GM19328 (cell line): ENCODE results near the gene CRYL1.

Experiments used
- ATAC-seq: cut with Tn5 transposase; IDR thresholded peaks from one replicate; pipeline ENCODE4 v1.9.1; 2021; ENCODE audit warnings: mild to moderate bottlenecking, moderate library complexity; ENCODE audit not compliant: unreplicated experiment

The CRYL1 gene

GRCh38 chr13:20402881-20403280 is 122.8 kb downstream of the CRYL1 start:
- ATAC-seq, result no peak

GRCh38 chr13:20401931-20402856 is 123.5 kb downstream of the CRYL1 start:
- no peak for ATAC-seq

GRCh38 chr13:20401531-20401930 is 124.1 kb downstream of the CRYL1 start:
- ATAC-seq, result no peak

GRCh38 chr13:20400774-20401173 is 124.9 kb downstream of the CRYL1 start:
- no peak for ATAC-seq

GRCh38 chr13:20399961-20400360 is 125.7 kb downstream of the CRYL1 start:
- ATAC-seq, result no peak

DNA sequence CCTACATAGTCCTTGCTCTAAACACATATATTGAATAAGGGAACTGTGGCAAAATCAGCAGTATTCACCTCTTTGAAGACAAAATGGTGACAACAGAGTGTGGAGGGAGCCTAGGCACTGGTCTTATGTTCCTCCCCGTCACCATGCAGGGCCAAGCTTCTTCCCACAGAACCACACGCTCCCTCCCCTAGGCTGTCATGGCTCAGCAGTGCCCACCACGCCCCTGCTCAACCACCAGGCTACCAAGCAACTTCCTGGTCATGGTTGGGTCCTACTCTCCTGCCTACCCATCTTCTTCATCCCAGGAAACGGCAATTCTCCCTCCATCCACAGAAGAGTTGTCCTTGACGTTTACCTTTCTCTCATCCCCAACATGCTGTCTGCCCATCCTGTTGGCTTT is 126.1 kb downstream of the CRYL1 start:
- ATAC-seq, result no peak

GRCh38 chr13:20398459-20398858 is 127.2 kb downstream of the CRYL1 start:
- no peak for ATAC-seq

- no peak for ATAC-seq
Measured at GRCh38 chr13:20397896-20398295, 127.8 kb downstream of the CRYL1 start.

DNA sequence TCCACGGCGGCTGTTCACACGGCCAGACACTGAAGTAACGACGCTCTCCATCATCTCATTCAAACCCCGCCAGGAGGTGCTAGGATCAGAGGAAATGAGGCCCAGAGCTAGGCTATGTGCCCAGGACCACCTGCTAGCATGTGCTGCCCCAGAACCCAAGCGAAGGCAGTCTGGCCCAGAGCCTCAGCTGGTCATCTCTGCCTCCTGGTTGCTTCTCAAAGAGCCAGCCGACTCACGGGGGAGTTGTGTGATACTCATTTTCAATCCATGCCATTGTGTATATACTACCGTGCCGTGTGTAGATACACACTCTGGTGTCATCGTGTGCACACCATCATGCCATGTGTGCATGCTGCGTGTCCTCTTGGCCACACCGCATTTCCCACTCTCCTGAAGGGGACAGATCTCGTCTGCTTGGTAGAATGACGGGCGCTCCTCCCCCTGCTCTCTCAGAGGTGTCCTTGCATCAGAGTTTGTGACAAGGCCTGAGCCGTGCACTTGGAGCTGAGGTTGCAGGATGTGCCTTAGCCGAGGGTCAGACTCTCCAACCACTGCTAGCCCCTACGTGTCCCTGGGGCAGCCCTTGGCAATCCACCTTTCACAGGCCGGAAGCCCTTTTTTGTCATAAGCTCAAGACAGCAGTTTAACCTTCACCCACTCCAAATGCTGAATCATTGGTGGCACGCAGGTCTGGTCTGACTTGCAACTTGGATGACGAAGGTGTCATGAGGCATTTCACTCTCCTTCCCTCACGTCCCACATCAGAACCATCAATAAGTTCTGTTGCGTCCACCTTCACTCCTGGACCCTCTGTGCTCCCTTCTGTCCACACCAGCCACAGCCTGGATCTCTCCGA is 130.4 kb downstream of the CRYL1 start:
- ATAC-seq, result no peak

- ATAC-seq, result no peak
Measured at GRCh38 chr13:20394506-20394905, 131.2 kb downstream of the CRYL1 start.

- no peak for ATAC-seq
Measured at GRCh38 chr13:20394169-20394501, 131.5 kb downstream of the CRYL1 start.

DNA sequence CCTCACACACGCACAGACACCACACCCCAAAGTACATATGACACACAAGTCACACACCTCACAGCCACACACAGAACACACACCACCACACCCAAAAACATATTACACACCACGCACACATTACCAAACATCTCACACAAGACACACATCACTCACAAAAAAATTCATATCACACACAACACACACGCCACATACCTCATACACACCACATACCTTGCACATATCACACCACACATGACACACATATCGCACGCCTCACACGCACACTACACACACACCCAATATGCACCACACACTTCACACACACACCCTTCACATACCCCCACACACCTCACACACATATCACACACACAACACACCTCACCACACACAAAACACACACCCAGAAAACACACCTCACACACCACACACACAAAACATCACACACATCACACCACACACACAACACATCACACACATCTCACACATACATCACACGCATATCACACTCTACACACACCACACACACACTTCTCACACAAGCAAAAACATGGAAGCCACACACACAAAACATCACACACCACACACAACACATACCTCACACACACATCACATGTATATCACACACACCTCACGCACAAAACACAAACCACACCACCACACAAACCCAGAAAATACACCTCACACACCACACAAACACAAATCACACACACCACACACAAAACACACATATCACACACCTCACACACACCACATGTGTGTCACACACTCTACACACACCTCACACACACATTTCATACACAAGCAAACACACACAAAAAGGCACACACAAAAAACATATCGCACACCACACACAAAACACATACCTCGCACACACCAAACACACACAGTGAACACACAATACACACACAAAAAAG is 132.1 kb downstream of the CRYL1 start:
- ATAC-seq, result no peak

- no peak for ATAC-seq
Measured at GRCh38 chr13:20392530-20392929, 133.1 kb downstream of the CRYL1 start.

- no peak for ATAC-seq
Measured at GRCh38 chr13:20391597-20392452, 133.8 kb downstream of the CRYL1 start.

DNA sequence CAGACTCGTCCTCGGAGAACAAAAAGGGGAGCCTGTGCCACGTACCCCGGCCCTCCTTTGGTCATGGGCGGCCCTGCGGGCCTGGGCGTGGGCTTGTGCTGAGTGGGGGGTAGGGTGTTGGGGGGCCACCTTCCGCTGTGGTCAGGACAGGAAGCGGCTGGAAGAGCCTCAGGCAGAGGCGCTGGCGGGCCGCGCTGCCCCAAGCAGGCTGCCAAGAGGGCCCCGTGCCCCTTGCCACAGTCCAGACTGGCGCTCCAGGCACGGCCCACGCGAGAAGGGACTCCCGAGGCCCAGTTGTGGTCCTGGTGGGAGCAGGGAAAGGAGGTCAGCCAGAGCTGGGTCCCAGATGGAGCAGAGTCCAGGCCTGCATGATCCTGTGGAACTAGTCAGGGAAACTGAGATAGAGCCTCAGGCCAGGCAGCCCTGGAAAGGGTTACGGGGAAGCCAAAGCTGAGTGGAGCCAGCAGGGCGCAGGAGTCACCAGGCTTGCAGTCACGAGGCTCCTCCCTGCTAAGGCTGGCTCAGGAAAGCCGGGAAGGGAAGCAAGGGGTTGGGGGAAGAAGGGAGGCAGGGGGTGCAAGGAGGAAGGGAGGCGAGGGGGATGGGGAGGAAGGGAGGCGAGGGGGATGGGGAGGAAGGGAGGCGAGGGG is 135.0 kb downstream of the CRYL1 start:
- no peak for ATAC-seq

GRCh38 chr13:20389696-20390525 is 135.7 kb downstream of the CRYL1 start:
- ATAC-seq, result no peak

GRCh38 chr13:20388184-20388583 is 137.5 kb downstream of the CRYL1 start:
- no peak for ATAC-seq

- no peak for ATAC-seq
Measured at GRCh38 chr13:20387441-20387971, 138.2 kb downstream of the CRYL1 start.
